HepG2 (cell line): ENCODE results near the gene AMBRA1. TPM values are rescaled to one million over a fixed set of nuclear protein-coding genes. Genes with fewer than 3 reads are reported as not detected.

ENCODE experiments used
- ATAC-seq: fragments of 200-7000 bp; cut with Tn5 transposase; 3 replicates; pipeline ENCODE4 v1.9.1; 2020; ENCODE audit warnings: mild to moderate bottlenecking, moderate library complexity
- BruUV-seq: library from RNA; stranded (reverse); fragments of 400-500 nt; replicated peaks from 2 replicates; lab custom pipeline; 2021; lab: Mats Ljungman, UMichigan
- CTCF ChIA-PET: fragments of 300-600 bp; formaldehyde crosslinking; extraction: SDS; loops from one replicate; lab custom pipeline; 2021; ENCODE audit warnings: low total read pairs, inconsistent platforms, low intra/inter-chr PET ratio; lab: Yijun Ruan, JAX
- POLR2A ChIA-PET: fragments of 350-600 bp; sonication (Branson Sonifier 250); formaldehyde crosslinking; loops from one replicate; lab custom pipeline; 2020; ENCODE audit warnings: antibody characterized with exemption, inconsistent platforms; lab: Yijun Ruan, JAX
- DNase-seq: peaks from one replicate; pipeline ENCODE4 v3.0.0-alpha.2; 2015; ENCODE audit warnings: low spot score
- FAIRE-seq: peaks from 3 replicates; lab custom pipeline; 2011; peaks lifted over from hg19 to GRCh38; lab: Jason Lieb, UNC
- H2AFZ ChIP-seq: one replicate; pipeline ENCODE4 v1.6.1; 2011; ENCODE audit warnings: low read length, inconsistent platforms
- H3K27ac ChIP-seq: fragments of 300-600 bp; 3 replicates; pipeline ENCODE4 v1.8.0; 2011; ENCODE audit warnings: mixed run types, mild to moderate bottlenecking, mixed read lengths, low read length, inconsistent platforms; ENCODE audit not compliant: insufficient read depth; ENCODE audit errors: extremely low read length
- H3K27me3 ChIP-seq, 2 experiments: fragments of 200-600 bp in 1 of 2; 2 replicates in 1 of 2; 3 replicates in 1 of 2; pipeline versions ENCODE4 v1.6.0 to v1.8.0; 2011; ENCODE audit warnings: low read length in 2 of 2, mild to moderate bottlenecking in 2 of 2, moderate library complexity in 2 of 2, inconsistent platforms in 1 of 2; ENCODE audit not compliant: insufficient read depth in 2 of 2, control insufficient read depth in 1 of 2
- H3K36me3 ChIP-seq, 2 experiments: fragments of 200-600 bp in 1 of 2; replicated peaks in 1 of 2; 2 replicates in 1 of 2; 3 replicates in 1 of 2; pipeline versions ENCODE4 v1.5.1 to v1.8.0; 2011; ENCODE audit warnings: low read length in 2 of 2, inconsistent platforms in 1 of 2; ENCODE audit not compliant: insufficient read depth in 2 of 2, control insufficient read depth in 1 of 2
- H3K4me1 ChIP-seq: 2 replicates; pipeline ENCODE4 v1.5.1; 2012; ENCODE audit warnings: low read length, inconsistent platforms; ENCODE audit not compliant: insufficient read depth
- H3K4me2 ChIP-seq: 2 replicates; pipeline ENCODE4 v1.6.0; 2011; ENCODE audit warnings: low read depth, low read length, inconsistent platforms
- H3K4me3 ChIP-seq, 3 experiments: fragments of 200-600 bp in 1 of 3; sonication (generic), shearing (Covaris generic) in 1 of 3; replicated peaks in 1 of 3; 2 replicates each; pipeline ENCODE4 v1.5.1; 2011 to 2016; ENCODE audit warnings: low read length in 3 of 3, inconsistent platforms in 2 of 3, low read depth in 2 of 3, mild to moderate bottlenecking in 2 of 3, control low read depth in 1 of 3, mixed read lengths in 1 of 3; ENCODE audit not compliant: insufficient read depth in 1 of 3
- H3K79me2 ChIP-seq: one replicate; pipeline ENCODE4 v1.6.1; 2011; ENCODE audit warnings: low read length, inconsistent platforms; ENCODE audit not compliant: insufficient read depth
- H3K9ac ChIP-seq: 2 replicates; pipeline ENCODE4 v1.6.0; 2011; ENCODE audit warnings: mild to moderate bottlenecking, low read depth, low read length, inconsistent platforms; ENCODE audit not compliant: insufficient read depth
- H3K9me3 ChIP-seq: 2 replicates; pipeline ENCODE4 v1.5.1; 2012; ENCODE audit warnings: mild to moderate bottlenecking, low read length
- H4K20me1 ChIP-seq: 2 replicates; pipeline ENCODE4 v1.6.0; 2011; ENCODE audit warnings: inconsistent platforms, mild to moderate bottlenecking, low read length, moderate library complexity; ENCODE audit not compliant: insufficient read depth
- CAMTA2 ChIP-seq: sonication (generic); formaldehyde crosslinking; IDR thresholded peaks from 2 replicates; pipeline ENCODE4 v1.4.0; 2020; ENCODE audit warnings: mild to moderate bottlenecking, missing genetic modification reagents, borderline replicate concordance
- KMT2B ChIP-seq: IDR thresholded peaks from 2 replicates; pipeline ENCODE4 v1.6.1; 2016; ENCODE audit warnings: missing genetic modification reagents, missing compliant biosample characterization
- MEIS1 ChIP-seq: sonication (generic); formaldehyde crosslinking; IDR thresholded peaks from 2 replicates; pipeline ENCODE4 v1.9.0; 2021; ENCODE audit warnings: mild to moderate bottlenecking, missing genetic modification reagents, moderate library complexity, borderline replicate concordance
- RFX1 ChIP-seq: fragments of 450-650 bp; IDR thresholded peaks from 2 replicates; pipeline ENCODE4 v1.6.1; 2017
- ZNF138 ChIP-seq: sonication (generic); formaldehyde crosslinking; IDR thresholded peaks from 2 replicates; pipeline ENCODE4 v1.5.0; 2020; ENCODE audit warnings: mild to moderate bottlenecking, low read depth, missing genetic modification reagents
- ZNF569 ChIP-seq: sonication (generic); formaldehyde crosslinking; IDR thresholded peaks from 2 replicates; pipeline ENCODE4 v1.5.0; 2020; ENCODE audit warnings: mild to moderate bottlenecking, missing genetic modification reagents, moderate library complexity, borderline replicate concordance
- WGBS: methylation state at CpG from one replicate; pipeline ENCODE4 v1.1.6; 2017; ENCODE audit warnings: low lambda C conversion rate; 5-methylcytosine and 5-hydroxymethylcytosine counted together
- in situ Hi-C: cut with HindIII; loops from 2 replicates; pipeline ENCODE4 v1.10.0; 2017; ENCODE audit warnings: low pct_unique_long_range_greater_than_20kb; ENCODE audit not compliant: extremely low pct_ligation_motif_present
- intact Hi-C: fragments of 100-400 bp; cut with micrococcal nuclease; formaldehyde crosslinking; loops from one replicate; pipeline ENCODE4 v1.10.0; 2022; ENCODE audit not compliant: unreplicated experiment
- polyA plus RNA-seq, 8 experiments: library from polyadenylated mRNA; depleted of rRNA in 3 of 8; stranded (reverse) in 7 of 8; unstranded in 1 of 8; fragments of >200 nt; fragmentation: Illumina TruSeq in 4 of 8; extraction: Trizol in 4 of 8; gene quantifications; 2 replicates each; pipeline versions ENCODE4 v1.2.1 to v1.2.3, GENCODE V29; 2011 to 2016; ENCODE audit warnings: low read depth in 4 of 8, missing spikeins in 1 of 8, mixed read lengths in 1 of 8; ENCODE audit not compliant: insufficient read depth in 1 of 8
- total RNA-seq, 5 experiments: library from RNA; depleted of rRNA; stranded (reverse); fragments of >200 nt; fragmentation: Illumina TruSeq; extraction: Trizol; gene quantifications; 2 replicates each; pipeline ENCODE4 v1.2.3, GENCODE V29; 2016; ENCODE audit warnings: low read depth in 1 of 5
- TF ChIP-seq, protein P1 (sequence below): sonication (generic); formaldehyde crosslinking; IDR thresholded peaks from 2 replicates; pipeline ENCODE4 v1.5.0; 2020; ENCODE audit warnings: missing genetic modification reagents

AMBRA1 gene
- total and polyA plus RNA-seq, 2 of the 13 experiments (the other 11 are each of a cell fraction or from before 2014, with no cell fraction given): 15.7 to 26.0 TPM

DNA sequence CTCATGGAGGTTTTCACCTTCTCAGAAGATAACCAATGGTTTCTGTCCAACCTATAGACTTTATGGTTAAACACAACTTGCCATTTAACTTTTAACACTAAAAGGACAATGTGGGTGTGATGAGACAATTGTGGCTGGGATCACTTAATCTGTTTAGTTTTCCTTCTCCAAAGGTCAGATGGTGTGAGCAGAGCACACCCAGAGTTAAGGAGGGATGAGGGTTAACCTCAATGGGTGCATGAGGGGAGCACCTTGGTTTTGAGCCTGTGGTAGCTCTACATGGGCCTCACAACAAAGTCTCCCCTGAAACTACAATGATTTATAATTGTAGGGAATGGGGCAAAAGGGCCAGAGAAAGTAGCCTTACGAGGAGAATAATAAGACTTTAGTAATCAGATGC, 173.3 kb downstream of the AMBRA1 start (continued):
- no peak for TF ChIP-seq MEIS1
- TF ChIP-seq KMT2B (CRISPR knock-in tag): no peak
- TF ChIP-seq, protein P1, sequence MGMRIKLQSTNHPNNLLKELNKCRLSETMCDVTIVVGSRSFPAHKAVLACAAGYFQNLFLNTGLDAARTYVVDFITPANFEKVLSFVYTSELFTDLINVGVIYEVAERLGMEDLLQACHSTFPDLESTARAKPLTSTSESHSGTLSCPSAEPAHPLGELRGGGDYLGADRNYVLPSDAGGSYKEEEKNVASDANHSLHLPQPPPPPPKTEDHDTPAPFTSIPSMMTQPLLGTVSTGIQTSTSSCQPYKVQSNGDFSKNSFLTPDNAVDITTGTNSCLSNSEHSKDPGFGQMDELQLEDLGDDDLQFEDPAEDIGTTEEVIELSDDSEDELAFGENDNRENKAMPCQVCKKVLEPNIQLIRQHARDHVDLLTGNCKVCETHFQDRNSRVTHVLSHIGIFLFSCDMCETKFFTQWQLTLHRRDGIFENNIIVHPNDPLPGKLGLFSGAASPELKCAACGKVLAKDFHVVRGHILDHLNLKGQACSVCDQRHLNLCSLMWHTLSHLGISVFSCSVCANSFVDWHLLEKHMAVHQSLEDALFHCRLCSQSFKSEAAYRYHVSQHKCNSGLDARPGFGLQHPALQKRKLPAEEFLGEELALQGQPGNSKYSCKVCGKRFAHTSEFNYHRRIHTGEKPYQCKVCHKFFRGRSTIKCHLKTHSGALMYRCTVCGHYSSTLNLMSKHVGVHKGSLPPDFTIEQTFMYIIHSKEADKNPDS: no peak
- TF ChIP-seq CAMTA2 (CRISPR knock-in tag): no peak
- TF ChIP-seq ZNF569 (CRISPR knock-in tag): no peak

DNA sequence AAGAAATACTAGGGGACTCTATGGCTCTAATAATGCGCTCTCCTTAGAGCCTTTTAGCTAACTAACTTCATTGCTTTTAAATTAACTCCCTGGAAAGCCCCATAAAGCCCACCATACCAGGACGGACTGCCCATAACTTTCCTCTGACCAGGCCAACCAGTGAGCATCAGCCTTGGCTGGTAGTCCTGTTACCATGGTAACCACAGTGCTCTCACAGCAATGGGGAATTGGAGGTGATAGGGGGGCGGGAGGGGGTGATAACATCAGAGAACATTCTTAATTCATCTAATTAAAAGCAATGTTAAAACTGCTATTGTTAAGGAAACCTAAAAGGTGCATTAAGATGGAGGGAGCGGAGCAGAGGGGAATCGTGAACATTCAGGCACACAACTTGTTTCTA, 175.1 kb downstream of the AMBRA1 start:
- no peak overlapping the region for H3K27ac ChIP-seq
- H3K79me2 ChIP-seq: no peaks in the 10 kb centered on the region
- peaks cover 24% of the 10 kb centered on the region for H3K4me1 ChIP-seq
- TF ChIP-seq ZNF138 (CRISPR knock-in tag) (no peak), RFX1 (peak; percentile 45; the same call in 1 of the 2 replicates)
- CTCF ChIA-PET: no interaction called here
- BruUV-seq: no TSS peak
- H3K9me3 ChIP-seq: no peaks in the 10 kb centered on the region
- H2AFZ ChIP-seq: no peak overlapping the region
- H3K36me3 ChIP-seq: peaks cover 39 to 74% of the 10 kb centered on the region in 2 experiments
- DNase-seq (no peak), FAIRE-seq (no peak), ATAC-seq (no peak)
- no peak overlapping the region for H3K4me2 ChIP-seq
- in situ Hi-C loops: no loop called here
- H4K20me1 ChIP-seq: 0 out of 2 replicates have a peak, but pooled peaks cover 5% of the 10 kb centered on the region
- POLR2A ChIA-PET: no interaction called here
- no peaks in the 10 kb centered on the region for H3K27me3 ChIP-seq
- 98% methylated on average over 5 of the region's 5 CpGs for WGBS
- H3K4me3 ChIP-seq: no peak overlapping the region
- intact Hi-C loops: no loop called here
- H3K9ac ChIP-seq: no peak overlapping the region
